MM.1S (cell line): ENCODE measurements around the gene PARP6.

ENCODE experiments used
- DNase-seq: peaks from one replicate; pipeline ENCODE4 v3.0.0-alpha.2; 2015
- H2AFZ ChIP-seq: fragments of 300-600 bp; sonication (generic); 2 replicates; pipeline ENCODE4 v1.6.0; 2016; ENCODE audit warnings: antibody characterized with exemption, low read length
- H3F3A ChIP-seq: fragments of 300-600 bp; sonication (generic); 2 replicates; pipeline ENCODE4 v1.6.1; 2016; ENCODE audit warnings: mild to moderate bottlenecking, antibody characterized with exemption, low read length, moderate library complexity, mixed read lengths; ENCODE audit not compliant: insufficient read depth
- H3K27ac ChIP-seq: fragments of 300-600 bp; sonication (generic); 2 replicates; pipeline ENCODE4 v1.5.1; 2016; ENCODE audit warnings: mild to moderate bottlenecking, low read length
- H3K27me3 ChIP-seq: fragments of 300-600 bp; sonication (generic); replicated peaks from 2 replicates; pipeline ENCODE4 v1.6.0; 2016; ENCODE audit warnings: low read length; ENCODE audit not compliant: insufficient read depth
- H3K36me3 ChIP-seq: fragments of 300-600 bp; sonication (generic); replicated peaks from 2 replicates; pipeline ENCODE4 v1.6.1; 2016; ENCODE audit warnings: mild to moderate bottlenecking, low read length, mixed read lengths; ENCODE audit not compliant: insufficient read depth
- H3K4me1 ChIP-seq: fragments of 300-600 bp; sonication (generic); 2 replicates; pipeline ENCODE4 v1.6.1; 2016; ENCODE audit warnings: low read length, mixed read lengths
- H3K4me2 ChIP-seq: fragments of 300-600 bp; sonication (generic); 2 replicates; pipeline ENCODE4 v1.6.0; 2016; ENCODE audit warnings: low read depth, low read length
- H3K4me3 ChIP-seq: fragments of 300-600 bp; sonication (generic); 2 replicates; pipeline ENCODE4 v1.5.1; 2016; ENCODE audit warnings: low read length, mixed read lengths
- H3K79me2 ChIP-seq: fragments of 300-600 bp; sonication (generic); 2 replicates; pipeline ENCODE4 v1.6.1; 2016; ENCODE audit warnings: mixed run types, low read length, mixed read lengths
- H3K9ac ChIP-seq: fragments of 300-600 bp; sonication (generic); 2 replicates; pipeline ENCODE4 v1.6.1; 2016; ENCODE audit warnings: low read length, mixed read lengths
- H3K9me2 ChIP-seq: fragments of 300-600 bp; sonication (generic); replicated peaks from 2 replicates; pipeline ENCODE4 v1.6.1; 2016; ENCODE audit warnings: mild to moderate bottlenecking, low read length, mixed read lengths; ENCODE audit not compliant: insufficient read depth
- H3K9me3 ChIP-seq: fragments of 300-600 bp; sonication (generic); replicated peaks from 2 replicates; pipeline ENCODE4 v1.6.1; 2016; ENCODE audit warnings: mild to moderate bottlenecking, low read length, mixed read lengths; ENCODE audit not compliant: insufficient read depth
- H4K20me1 ChIP-seq: fragments of 300-600 bp; sonication (generic); 2 replicates; pipeline ENCODE4 v1.6.1; 2016; ENCODE audit warnings: mild to moderate bottlenecking, low read length, moderate library complexity, mixed read lengths; ENCODE audit not compliant: insufficient read depth
- EZH2 ChIP-seq: fragments of 300-600 bp; sonication (generic); optimal IDR thresholded peaks from 2 replicates; pipeline ENCODE3; 2017; ENCODE audit warnings: low read depth, mild to moderate bottlenecking, antibody characterized with exemption, low read length, mixed read lengths
- EZH2phosphoT487 ChIP-seq: fragments of 300-600 bp; sonication (generic); IDR thresholded peaks from 2 replicates; pipeline ENCODE4 v1.6.1; 2018; ENCODE audit warnings: antibody characterized with exemption, low read length
- TF ChIP-seq, protein P1 (sequence below): fragments of 300-600 bp; sonication (generic); IDR thresholded peaks from 2 replicates; pipeline ENCODE4 v1.5.1; 2016; ENCODE audit warnings: antibody characterized with exemption, low read length, mixed read lengths

PARP6 gene

DNA sequence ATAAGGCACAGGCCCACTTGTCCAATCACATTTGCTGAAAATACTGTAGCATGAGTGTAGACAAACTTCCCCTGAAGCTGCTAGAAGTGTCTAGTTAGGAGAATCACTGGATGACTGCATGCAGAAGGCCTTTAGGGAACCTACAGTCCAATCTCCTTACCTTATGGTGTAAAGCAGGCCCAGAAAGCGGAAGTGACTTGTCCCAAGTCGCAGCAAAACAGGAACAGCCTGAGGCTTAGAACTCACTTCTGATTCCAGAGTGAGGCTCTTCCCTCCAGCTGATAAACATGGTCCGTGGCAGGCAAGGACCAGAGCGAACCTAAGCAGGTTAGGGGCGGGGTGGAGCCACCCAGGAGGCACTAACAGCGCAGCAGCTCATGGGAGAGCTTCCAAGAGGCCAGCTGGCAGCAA, 77.2 kb downstream of the PARP6 start:
- no peaks in the 10 kb centered on the region for H3K4me1 ChIP-seq
- H2AFZ ChIP-seq: no peak overlapping the region
- no peak for TF ChIP-seq EZH2phosphoT487
- TF ChIP-seq, protein P1, sequence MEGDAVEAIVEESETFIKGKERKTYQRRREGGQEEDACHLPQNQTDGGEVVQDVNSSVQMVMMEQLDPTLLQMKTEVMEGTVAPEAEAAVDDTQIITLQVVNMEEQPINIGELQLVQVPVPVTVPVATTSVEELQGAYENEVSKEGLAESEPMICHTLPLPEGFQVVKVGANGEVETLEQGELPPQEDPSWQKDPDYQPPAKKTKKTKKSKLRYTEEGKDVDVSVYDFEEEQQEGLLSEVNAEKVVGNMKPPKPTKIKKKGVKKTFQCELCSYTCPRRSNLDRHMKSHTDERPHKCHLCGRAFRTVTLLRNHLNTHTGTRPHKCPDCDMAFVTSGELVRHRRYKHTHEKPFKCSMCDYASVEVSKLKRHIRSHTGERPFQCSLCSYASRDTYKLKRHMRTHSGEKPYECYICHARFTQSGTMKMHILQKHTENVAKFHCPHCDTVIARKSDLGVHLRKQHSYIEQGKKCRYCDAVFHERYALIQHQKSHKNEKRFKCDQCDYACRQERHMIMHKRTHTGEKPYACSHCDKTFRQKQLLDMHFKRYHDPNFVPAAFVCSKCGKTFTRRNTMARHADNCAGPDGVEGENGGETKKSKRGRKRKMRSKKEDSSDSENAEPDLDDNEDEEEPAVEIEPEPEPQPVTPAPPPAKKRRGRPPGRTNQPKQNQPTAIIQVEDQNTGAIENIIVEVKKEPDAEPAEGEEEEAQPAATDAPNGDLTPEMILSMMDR: no peak
- TF ChIP-seq EZH2: no peak
- 0 out of 2 replicates have a peak, but pooled peaks cover 3% of the 10 kb centered on the region for H3F3A ChIP-seq
- H3K9me3 ChIP-seq: no peaks in the 10 kb centered on the region
- no peak overlapping the region for H3K4me2 ChIP-seq
- no peak overlapping the region for H3K4me3 ChIP-seq
- H3K9ac ChIP-seq: no peak overlapping the region
- H3K9me2 ChIP-seq: no peaks in the 10 kb centered on the region
- peaks cover 3% of the 10 kb centered on the region; the same call in 1 of the 2 replicates for H3K36me3 ChIP-seq
- no peak overlapping the region for H3K27ac ChIP-seq
- no peaks in the 10 kb centered on the region for H3K79me2 ChIP-seq
- H3K27me3 ChIP-seq: 0 out of 2 replicates have a peak, but pooled peaks cover 4% of the 10 kb centered on the region
- H4K20me1 ChIP-seq: no peaks in the 10 kb centered on the region
- DNase-seq: no peak

- no peak overlapping the region for H2AFZ ChIP-seq
- H3F3A ChIP-seq: no peaks in the 10 kb centered on the region
- no peak overlapping the region for H3K4me3 ChIP-seq
- no peaks in the 10 kb centered on the region for H3K9me3 ChIP-seq
- no peaks in the 10 kb centered on the region for H3K9me2 ChIP-seq
- no peaks in the 10 kb centered on the region for H3K36me3 ChIP-seq
- DNase-seq: no peak
- H3K9ac ChIP-seq: no peak overlapping the region
- no peaks in the 10 kb centered on the region for H3K4me1 ChIP-seq
- no peak overlapping the region for H3K4me2 ChIP-seq
- H3K79me2 ChIP-seq: no peaks in the 10 kb centered on the region
- no peak overlapping the region for H3K27ac ChIP-seq
- H3K27me3 ChIP-seq: 0 out of 2 replicates have a peak, but pooled peaks cover 4% of the 10 kb centered on the region
- TF ChIP-seq, protein P1: no peak
- TF ChIP-seq EZH2 (no peak), EZH2phosphoT487 (no peak)
- H4K20me1 ChIP-seq: no peaks in the 10 kb centered on the region
These were observed 78.4 kb downstream of the PARP6 start for GRCh38 chr15:72193836-72194396.

DNA sequence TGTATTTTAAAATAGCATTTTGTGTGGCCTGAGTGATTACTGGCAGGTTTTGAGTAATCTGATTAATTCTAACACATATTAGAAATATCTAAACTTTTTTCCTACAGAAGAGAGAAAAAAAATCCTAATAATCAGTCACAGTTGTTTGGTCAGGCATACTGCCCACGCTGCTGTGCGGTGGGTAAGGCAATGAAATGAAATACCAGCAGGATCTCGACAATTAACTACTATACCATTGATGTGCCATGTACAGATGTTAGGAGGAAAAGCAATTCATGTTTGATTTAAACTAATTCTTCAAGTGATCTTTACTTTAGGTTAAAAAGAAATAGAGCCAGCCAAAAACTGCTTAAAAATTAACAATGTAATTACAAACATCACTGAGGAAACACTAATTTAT, 79.9 kb downstream of the PARP6 start:
- TF ChIP-seq EZH2phosphoT487 (no peak), EZH2 (no peak)
- TF ChIP-seq, protein P1: no peak
- Histone ChIP-seq H3K9me2 (no peaks in the 10 kb centered on the region), H3K4me2 (no peak overlapping the region), H3K36me3 (no peaks in the 10 kb centered on the region), H4K20me1 (no peaks in the 10 kb centered on the region), H3K27ac (no peak overlapping the region), H3K9me3 (no peaks in the 10 kb centered on the region), H3K4me1 (no peaks in the 10 kb centered on the region), H3K27me3 (0 out of 2 replicates have a peak, but pooled peaks cover 4% of the 10 kb centered on the region), H3K4me3 (no peak overlapping the region), H3K79me2 (no peaks in the 10 kb centered on the region), H2AFZ (no peak overlapping the region), H3F3A (no peaks in the 10 kb centered on the region), H3K9ac (no peak overlapping the region)
- no peak for DNase-seq
